ENCODE data around the gene INHBE.

DNA sequence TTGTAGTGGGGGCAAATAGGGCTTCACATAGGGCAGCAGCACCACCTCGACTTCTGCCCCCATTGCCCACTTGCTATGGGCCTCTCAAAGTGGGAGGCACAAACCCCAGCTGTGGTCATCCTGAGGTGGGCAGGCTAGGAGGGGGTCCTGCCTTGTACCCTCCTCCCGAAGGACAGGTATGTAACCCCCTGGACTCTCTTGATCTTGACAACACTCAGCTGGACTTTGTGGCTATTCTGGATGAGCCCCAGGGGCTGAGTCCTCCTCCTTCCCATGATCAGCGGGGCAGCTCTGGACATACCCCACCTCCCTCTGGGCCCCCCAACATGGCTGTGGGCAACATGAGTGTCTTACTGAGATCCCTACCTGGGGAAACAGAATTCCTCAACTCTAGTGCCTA, 16.6 kb downstream of the INHBE start:
- no peak for TF ChIP-seq POLR2A (IDR thresholded peaks at IDR 0.05; ENCODE audit: low read depth)
- TF ChIP-seq EP300 (IDR thresholded peaks at IDR 0.05), result no peak
- TF ChIP-seq, protein P1, sequence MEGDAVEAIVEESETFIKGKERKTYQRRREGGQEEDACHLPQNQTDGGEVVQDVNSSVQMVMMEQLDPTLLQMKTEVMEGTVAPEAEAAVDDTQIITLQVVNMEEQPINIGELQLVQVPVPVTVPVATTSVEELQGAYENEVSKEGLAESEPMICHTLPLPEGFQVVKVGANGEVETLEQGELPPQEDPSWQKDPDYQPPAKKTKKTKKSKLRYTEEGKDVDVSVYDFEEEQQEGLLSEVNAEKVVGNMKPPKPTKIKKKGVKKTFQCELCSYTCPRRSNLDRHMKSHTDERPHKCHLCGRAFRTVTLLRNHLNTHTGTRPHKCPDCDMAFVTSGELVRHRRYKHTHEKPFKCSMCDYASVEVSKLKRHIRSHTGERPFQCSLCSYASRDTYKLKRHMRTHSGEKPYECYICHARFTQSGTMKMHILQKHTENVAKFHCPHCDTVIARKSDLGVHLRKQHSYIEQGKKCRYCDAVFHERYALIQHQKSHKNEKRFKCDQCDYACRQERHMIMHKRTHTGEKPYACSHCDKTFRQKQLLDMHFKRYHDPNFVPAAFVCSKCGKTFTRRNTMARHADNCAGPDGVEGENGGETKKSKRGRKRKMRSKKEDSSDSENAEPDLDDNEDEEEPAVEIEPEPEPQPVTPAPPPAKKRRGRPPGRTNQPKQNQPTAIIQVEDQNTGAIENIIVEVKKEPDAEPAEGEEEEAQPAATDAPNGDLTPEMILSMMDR (IDR thresholded peaks at IDR 0.05), result no peak
- TF ChIP-seq POLR2AphosphoS5 (IDR thresholded peaks at IDR 0.05), result no peak

All from esophagus muscularis mucosa (tissue), 4 donors.